K562 (cell line): ENCODE results near the gene RSBN1L. TPM values are rescaled to one million over a fixed set of nuclear protein-coding genes. Genes with fewer than 3 reads are reported as not detected.

ENCODE experiments used
- ARID3A ChIP-seq: IDR thresholded peaks from 2 replicates; pipeline ENCODE4 v1.6.1; 2012; ENCODE audit warnings: low read depth, low read length, improper control_type of control experiment, borderline replicate concordance
- CSDE1 ChIP-seq, 2 experiments: fragments of 450-650 bp; IDR thresholded peaks; 2 replicates each; pipeline ENCODE4 v1.6.1; 2016; ENCODE audit warnings: mild to moderate bottlenecking in 1 of 2
- ERF ChIP-seq: fragments of 450-650 bp; formaldehyde crosslinking; IDR thresholded peaks from 2 replicates; pipeline ENCODE4 v1.4.0; 2020; ENCODE audit warnings: mild to moderate bottlenecking, mixed read lengths
- ESRRB ChIP-seq: fragments of 250-450 bp; sonication (Bioruptor Pico); IDR thresholded peaks from 2 replicates; pipeline ENCODE4 v1.5.0; 2020; ENCODE audit warnings: mild to moderate bottlenecking, moderate library complexity, borderline replicate concordance
- HNRNPH1 ChIP-seq: fragments of 200-400 bp; formaldehyde crosslinking; optimal IDR thresholded peaks from 2 replicates; pipeline ENCODE3; 2017; ENCODE audit warnings: low read depth, mild to moderate bottlenecking, low read length, moderate library complexity
- JUND ChIP-seq, 2 experiments: IDR thresholded peaks; 2 replicates in 1 of 2; 3 replicates in 1 of 2; pipeline ENCODE4 v1.6.1; 2011; ENCODE audit warnings: borderline replicate concordance in 2 of 2, low read depth in 2 of 2, low read length in 2 of 2, improper control_type of control experiment in 1 of 2, missing biosample characterization in 1 of 2, missing genetic modification characterization in 1 of 2, missing genetic modification reagents in 1 of 2
- KLF13 ChIP-seq: fragments of 450-650 bp; IDR thresholded peaks from 2 replicates; pipeline ENCODE4 v1.6.1; 2016; ENCODE audit warnings: missing genetic modification characterization, low read depth, mild to moderate bottlenecking, missing compliant biosample characterization, moderate library complexity, borderline replicate concordance
- NKRF ChIP-seq: fragments of 450-650 bp; IDR thresholded peaks from 2 replicates; pipeline ENCODE4 v1.6.1; 2016; ENCODE audit warnings: borderline replicate concordance
- NR0B1 ChIP-seq: fragments of 450-650 bp; IDR thresholded peaks from one replicate; pipeline ENCODE4 v1.6.1; 2018; ENCODE audit warnings: mild to moderate bottlenecking, moderate library complexity; ENCODE audit not compliant: partially characterized antibody
- PBX2 ChIP-seq, 2 experiments: IDR thresholded peaks in 1 of 2; conservative IDR thresholded peaks in 1 of 2; 2 replicates each; pipeline ENCODE4 v1.6.1; 2016; ENCODE audit warnings: low read depth in 2 of 2, mild to moderate bottlenecking in 1 of 2, missing compliant biosample characterization in 1 of 2, missing genetic modification characterization in 1 of 2, moderate library complexity in 1 of 2
- TGIF2 ChIP-seq: sonication (generic); formaldehyde crosslinking; IDR thresholded peaks from 2 replicates; pipeline ENCODE4 v1.8.1; 2022; ENCODE audit warnings: mild to moderate bottlenecking, missing genetic modification reagents, moderate library complexity
- THAP7 ChIP-seq: fragments of 250-450 bp; sonication (Bioruptor Pico); IDR thresholded peaks from 2 replicates; pipeline ENCODE4 v1.5.0; 2021
- ZNF449 ChIP-seq: fragments of 250-450 bp; sonication (Bioruptor Pico); IDR thresholded peaks from 2 replicates; pipeline ENCODE4 v1.8.0; 2022; ENCODE audit warnings: moderate library complexity, mild to moderate bottlenecking, inconsistent platforms
- ZZZ3 ChIP-seq: fragments of 450-650 bp; IDR thresholded peaks from 2 replicates; pipeline ENCODE4 v1.6.1; 2016; ENCODE audit warnings: antibody characterized with exemption, mild to moderate bottlenecking, moderate library complexity
- polyA plus RNA-seq, 8 experiments: library from polyadenylated mRNA; depleted of rRNA in 4 of 8; stranded (reverse) in 5 of 8; unstranded in 3 of 8; fragments of >200 nt; fragmentation: Nextera tagmentation in 2 of 8; fragmentation: Illumina TruSeq in 1 of 8; extraction: Ambion mirVana in 2 of 8; extraction: Trizol in 1 of 8; gene quantifications; 2 replicates each; pipeline versions ENCODE4 v1.2.1 to v1.2.3, GENCODE V29; 2011 to 2014; ENCODE audit warnings: inconsistent platforms in 1 of 8, missing spikeins in 1 of 8
- total RNA-seq, 7 experiments: library from RNA; depleted of rRNA in 6 of 7; stranded (reverse); fragments of >200 nt in 6 of 7; fragmentation: Illumina TruSeq in 2 of 7; extraction: Trizol in 2 of 7; gene quantifications; 2 replicates each; pipeline versions ENCODE4 v1.2.1 to v1.2.3, GENCODE V29; 2011 to 2021; ENCODE audit warnings: low replicate concordance in 1 of 7

Gene RSBN1L
- total and polyA plus RNA-seq, 9 of the 15 experiments (the other 6 are each of a cell fraction or from before 2014, with no cell fraction given): 6.2 to 35.2 (median 20.1) TPM

GRCh38 chr7:77696057-77696642 is at the start of gene RSBN1L (continued):
- TF ChIP-seq PBX2 (CRISPR knock-in tag; IDR thresholded peaks at IDR 0.05; ENCODE audit: low read depth) (peak; percentile 95), PBX2 (tag; conservative IDR thresholded peaks at IDR 0.05; ENCODE audit: low read depth) (peak; percentile 98), JUND (IDR thresholded peaks at IDR 0.05; ENCODE audit: borderline replicate concordance, low read depth, low read length) (no peak; the same call in 1 of the 2 replicates), JUND (tag; IDR thresholded peaks at IDR 0.05; ENCODE audit: borderline replicate concordance, low read depth, low read length) (no peak), ESRRB (CRISPR knock-in tag) (no peak), CSDE1 (IDR thresholded peaks at IDR 0.05) (no peak), ZNF449 (no peak), TGIF2 (CRISPR knock-in tag) (no peak), THAP7 (CRISPR knock-in tag) (no peak), ZZZ3 (no peak), KLF13 (tag) (peak; percentile 38; the same call in 1 of the 2 replicates), NKRF (no peak), ARID3A (0 out of 2 replicates have a peak, but pooled peaks have one; percentile 1), HNRNPH1 (no peak), ERF (CRISPR knock-in tag) (0 out of 2 replicates have a peak, but pooled peaks have one; percentile 80), NR0B1 (no peak)
